Stimulated activated CD4-positive, alpha-beta T cell treated with anti-CD3 and anti-CD28 coated beads, Interleukin-12 subunit alpha, Interleukin-12 subunit beta, amount 100 ng/mL, for 24 hours (primary cell): ENCODE data around the gene LSAMP.

Source experiments
- DNase-seq, 2 experiments: peaks; one replicate each; pipeline ENCODE4 v3.0.0-alpha.2; 2020; ENCODE audit warnings: low read depth in 2 of 2

LSAMP gene

DNA sequence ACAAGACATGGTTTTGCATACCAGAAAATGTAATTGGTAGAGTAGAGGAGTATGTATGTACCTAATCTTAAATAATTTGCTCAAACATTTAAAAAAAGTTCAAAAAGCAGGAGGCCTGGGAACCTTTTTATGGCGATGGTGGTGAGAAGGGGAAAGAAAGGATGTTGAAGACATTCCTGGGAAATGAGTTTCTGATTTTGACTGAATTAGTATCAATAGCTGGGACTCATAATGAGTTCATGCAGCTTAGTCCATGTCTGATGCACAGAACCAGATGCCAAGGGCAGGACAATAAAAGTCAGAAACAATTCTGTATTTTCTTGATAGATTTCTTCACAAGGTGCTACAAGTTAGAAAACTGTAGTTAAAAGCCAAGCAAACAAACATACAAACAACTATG lies 426.6 kb downstream of the LSAMP start:
- no peak for DNase-seq

GRCh38 chr3:116015931-116016330 lies 429.4 kb downstream of the LSAMP start:
- DNase-seq = no peak

DNA sequence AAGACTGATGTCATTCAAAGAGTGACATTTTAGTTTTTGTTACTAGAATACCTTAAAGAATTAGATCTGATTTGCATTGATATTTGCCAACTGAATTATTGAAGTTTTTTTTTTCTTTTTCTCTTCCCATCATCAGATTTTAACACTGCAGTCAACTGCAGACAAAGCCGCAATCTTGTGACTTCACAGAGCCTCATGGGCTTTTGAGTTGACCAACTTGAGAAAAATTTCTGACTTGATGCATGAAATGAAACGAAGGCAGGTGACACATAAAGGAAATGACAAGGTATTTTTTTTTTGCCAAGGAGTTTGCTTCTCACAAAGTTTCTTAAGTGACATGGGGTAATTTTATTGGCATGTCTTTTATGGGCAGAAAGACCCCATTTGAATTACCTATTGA lies 438.3 kb downstream of the LSAMP start:
- no peak for DNase-seq

- DNase-seq = no peak
These were observed 439.9 kb downstream of the LSAMP start for GRCh38 chr3:116005404-116005803.

GRCh38 chr3:116002235-116002634 lies 443.1 kb downstream of the LSAMP start:
- no peak for DNase-seq

- DNase-seq = no peak
These were observed 444.1 kb downstream of the LSAMP start for GRCh38 chr3:116001151-116001621.

GRCh38 chr3:116000311-116000710 lies 445.0 kb downstream of the LSAMP start:
- no peak for DNase-seq

DNA sequence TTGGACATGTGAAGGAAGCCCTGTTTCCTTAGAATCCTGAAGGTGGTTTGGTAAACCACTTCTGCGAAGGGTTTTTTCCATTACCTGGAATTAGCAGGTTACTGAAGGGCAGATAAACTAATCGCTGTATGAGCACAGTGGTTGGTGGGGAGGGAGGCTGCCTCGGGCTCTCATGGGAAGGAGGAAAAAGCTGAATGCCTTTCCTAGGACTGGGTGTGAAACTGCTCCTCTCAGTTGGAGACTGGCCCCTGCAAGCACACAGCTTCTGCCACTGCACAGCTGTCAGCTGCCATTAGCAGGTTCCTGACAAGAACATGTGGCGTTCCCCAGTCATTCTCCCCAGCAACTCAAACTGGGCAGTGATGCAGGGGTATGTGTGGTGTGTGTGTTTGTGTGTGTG lies 445.7 kb downstream of the LSAMP start:
- DNase-seq = no peak

GRCh38 chr3:115999001-115999585 lies 446.2 kb downstream of the LSAMP start:
- DNase-seq = no peak

- no peak for DNase-seq
These were observed 448.7 kb downstream of the LSAMP start for GRCh38 chr3:115996420-115997108.

DNA sequence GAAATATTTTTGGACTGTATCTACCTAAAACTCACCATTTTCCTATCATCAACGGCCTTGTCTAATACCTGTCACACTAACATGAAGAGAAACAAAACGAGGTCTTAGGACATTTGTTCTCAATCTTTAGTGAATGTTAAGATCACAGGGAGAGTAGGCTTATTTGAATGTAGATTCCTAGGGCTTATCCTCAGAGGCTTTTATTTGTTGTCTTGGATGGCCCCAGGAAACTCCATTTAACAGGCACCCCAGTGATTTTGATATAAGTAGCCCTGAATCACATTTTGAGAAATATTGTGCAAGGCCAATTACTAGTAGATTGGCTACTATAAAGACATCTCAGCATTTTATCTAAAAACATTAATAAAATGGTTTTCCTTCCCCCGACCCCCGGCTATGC lies 454.6 kb downstream of the LSAMP start:
- no peak for DNase-seq

DNA sequence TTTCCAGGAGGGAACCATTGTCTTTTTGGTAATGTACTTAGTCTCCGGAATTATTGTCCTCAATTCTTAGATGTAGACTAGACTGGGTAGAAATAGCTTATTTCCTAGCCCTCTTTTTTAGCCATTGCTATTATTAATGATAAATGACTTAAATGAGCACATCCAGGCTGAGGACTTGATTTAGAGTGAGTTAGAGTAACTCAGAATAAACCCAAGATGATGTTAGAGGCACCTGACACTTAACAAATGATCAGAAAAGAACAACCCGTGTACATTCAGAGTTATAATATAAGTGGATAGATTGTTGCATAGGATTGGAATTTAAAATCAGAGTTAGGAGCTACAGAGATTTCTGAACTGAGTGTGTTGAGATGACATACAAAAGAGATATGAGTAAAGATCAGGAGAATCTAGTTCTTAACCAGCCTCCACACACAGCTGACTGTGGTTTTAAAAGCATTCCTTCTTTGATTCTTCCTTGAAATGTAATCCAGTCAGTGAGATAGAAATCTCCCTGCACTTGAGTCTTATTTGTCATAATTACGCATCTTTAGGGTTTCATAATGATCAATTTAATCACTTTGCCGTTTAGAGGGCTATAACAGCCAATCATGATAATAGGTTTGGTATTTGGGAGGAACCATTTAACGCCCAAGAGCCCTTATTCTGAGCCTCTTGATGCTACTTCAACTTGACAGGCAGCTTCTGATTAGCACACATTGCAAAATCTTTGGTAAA lies 455.4 kb downstream of the LSAMP start:
- DNase-seq = no peak

DNA sequence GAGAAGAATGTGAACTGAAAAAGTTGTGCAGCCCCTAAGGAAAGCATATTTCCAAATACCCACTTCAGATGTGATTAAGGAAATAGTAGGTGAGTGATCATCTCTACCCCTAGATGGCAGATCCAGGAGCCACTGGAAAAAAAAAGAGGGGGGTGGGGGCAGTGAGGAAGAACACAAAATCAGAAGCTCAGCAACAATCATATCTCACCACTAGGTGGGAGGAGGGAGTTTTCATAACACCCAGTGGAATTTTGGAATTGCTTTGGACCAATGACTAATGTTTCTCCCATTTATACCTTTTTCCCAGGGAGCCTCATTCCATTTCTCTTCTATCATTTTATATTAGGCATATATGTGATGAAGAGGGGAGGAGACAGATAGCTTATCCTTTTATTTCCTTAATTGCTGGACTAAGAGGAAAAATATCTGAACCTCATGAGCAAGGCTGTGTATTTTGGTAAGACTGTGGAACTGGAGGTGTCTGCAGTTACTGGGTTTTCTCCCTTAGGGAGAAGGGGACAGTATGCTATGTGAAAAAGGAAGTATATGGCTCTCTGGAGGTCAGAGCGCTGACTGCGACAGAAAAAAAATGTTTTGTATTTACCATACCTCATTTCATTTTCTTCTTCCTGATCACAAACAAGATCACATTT lies 458.6 kb downstream of the LSAMP start:
- no peak for DNase-seq

DNA sequence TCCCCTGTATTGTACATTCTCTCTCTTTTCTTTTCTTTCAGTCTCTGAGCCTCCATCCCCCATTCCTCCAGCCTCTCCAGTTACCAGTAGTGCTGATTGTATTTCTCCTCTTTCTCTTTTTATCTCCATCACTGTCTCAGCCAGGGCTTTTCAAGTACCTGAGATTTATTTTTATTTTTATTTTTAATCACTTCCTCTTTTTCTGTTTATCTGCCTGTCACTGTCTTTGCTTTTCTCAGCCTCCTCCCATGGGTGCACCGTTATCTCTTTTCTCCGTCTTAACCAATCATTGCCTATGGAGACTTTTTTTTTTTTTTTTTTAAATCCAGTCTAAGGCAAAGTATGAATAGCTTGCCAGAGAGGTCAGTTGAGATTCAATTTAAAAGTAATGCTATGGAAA lies 462.7 kb downstream of the LSAMP start:
- no peak for DNase-seq

- no peak for DNase-seq
These were observed 463.2 kb downstream of the LSAMP start for GRCh38 chr3:115982108-115982507.

- no peak for DNase-seq
These were observed 464.6 kb downstream of the LSAMP start for GRCh38 chr3:115980709-115981108.

DNA sequence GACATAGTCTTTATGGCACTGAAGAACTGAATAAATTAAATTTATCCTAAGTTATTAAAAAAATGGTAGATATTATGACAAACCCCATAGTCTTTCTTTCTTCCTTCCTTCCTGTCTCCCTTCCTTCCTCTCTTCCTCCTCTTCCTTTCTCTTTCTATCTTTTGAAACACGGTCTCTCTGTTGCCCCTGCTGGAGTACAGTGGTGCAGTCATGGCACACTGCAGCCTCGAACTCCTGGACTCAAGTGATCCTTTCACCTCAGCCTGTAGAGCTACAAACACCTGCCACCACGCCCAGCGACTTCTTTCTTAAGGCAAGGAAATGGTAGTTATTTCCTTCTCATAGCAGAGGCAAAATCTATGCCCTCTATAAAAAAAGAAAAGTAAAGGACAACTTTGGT lies 467.4 kb downstream of the LSAMP start:
- no peak for DNase-seq

- DNase-seq = no peak
These were observed 469.5 kb downstream of the LSAMP start for GRCh38 chr3:115975796-115976195.

- no peak for DNase-seq
These were observed 469.9 kb downstream of the LSAMP start for GRCh38 chr3:115975353-115975752.

DNA sequence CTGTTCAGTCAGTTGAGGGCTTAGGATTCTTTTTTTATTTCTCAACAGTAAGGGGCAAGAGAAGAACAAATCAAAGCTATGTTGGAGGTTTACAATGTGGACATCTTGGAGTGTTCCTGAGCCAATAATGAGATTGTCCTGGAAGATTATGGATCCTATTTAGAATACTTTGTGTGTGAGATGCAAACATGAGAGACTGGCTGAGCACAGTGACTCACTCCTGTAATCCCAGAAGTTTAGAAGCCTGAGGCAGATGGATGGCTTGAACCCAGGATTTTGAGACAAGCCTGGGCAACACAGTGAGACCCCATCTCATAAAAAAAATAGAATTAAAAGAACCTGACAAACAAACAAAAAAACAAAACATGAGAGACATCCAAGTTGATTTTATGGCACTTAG lies 470.3 kb downstream of the LSAMP start:
- no peak for DNase-seq

DNA sequence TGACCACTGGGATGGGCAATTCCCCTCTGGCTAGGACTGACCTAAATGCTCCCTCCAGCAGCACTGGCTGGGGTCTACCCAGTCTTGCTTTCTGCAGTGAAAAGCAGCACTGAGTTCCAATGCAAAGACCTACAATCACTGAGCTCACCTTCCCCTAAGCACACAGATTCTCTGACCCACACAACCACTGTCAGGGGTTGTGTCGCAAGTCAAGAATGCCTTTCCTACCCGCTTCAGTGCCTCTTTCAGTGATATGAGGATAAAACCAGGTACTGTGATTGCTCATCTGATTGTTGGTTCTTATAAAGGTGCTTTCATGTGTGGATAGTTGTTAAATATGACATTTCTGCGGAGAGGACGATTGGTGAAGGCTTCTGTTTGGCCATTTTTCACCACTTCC lies 476.4 kb downstream of the LSAMP start:
- no peak for DNase-seq

DNA sequence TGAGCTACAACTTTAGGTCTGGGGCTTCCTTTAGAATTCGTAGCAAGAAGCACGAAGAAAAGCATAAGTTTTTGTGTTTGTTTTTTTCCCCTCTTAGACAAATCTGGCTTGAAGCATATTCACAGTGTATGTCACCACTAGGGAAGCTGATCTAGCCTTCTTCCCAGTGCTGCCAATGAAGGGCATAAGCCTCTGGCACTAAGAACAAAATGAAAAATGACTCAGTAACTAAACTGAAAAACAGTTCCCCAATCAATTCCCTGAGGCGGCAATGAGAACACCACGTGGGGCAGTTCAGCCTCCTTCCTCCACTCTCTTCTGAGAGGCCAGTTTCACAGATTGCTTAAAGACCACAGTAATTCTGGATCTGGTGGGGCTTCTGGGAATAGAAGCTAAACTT lies 483.9 kb downstream of the LSAMP start:
- no peak for DNase-seq

- no peak for DNase-seq
These were observed 484.5 kb downstream of the LSAMP start for GRCh38 chr3:115960799-115961198.
